ENCODE measurements around the gene TLR8.

- TF ChIP-seq CTCF (IDR thresholded peaks at IDR 0.05) (no peak), POLR2A (IDR thresholded peaks at IDR 0.05) (no peak)
Observed at GRCh38 chrX:12899506-12899905, 6.9 kb upstream of the TLR8 start.

All from lower leg skin (tissue), 3 donors.